Measurements from ENCODE around the gene USB1.

The USB1 gene, protein sequence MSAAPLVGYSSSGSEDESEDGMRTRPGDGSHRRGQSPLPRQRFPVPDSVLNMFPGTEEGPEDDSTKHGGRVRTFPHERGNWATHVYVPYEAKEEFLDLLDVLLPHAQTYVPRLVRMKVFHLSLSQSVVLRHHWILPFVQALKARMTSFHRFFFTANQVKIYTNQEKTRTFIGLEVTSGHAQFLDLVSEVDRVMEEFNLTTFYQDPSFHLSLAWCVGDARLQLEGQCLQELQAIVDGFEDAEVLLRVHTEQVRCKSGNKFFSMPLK

DNA sequence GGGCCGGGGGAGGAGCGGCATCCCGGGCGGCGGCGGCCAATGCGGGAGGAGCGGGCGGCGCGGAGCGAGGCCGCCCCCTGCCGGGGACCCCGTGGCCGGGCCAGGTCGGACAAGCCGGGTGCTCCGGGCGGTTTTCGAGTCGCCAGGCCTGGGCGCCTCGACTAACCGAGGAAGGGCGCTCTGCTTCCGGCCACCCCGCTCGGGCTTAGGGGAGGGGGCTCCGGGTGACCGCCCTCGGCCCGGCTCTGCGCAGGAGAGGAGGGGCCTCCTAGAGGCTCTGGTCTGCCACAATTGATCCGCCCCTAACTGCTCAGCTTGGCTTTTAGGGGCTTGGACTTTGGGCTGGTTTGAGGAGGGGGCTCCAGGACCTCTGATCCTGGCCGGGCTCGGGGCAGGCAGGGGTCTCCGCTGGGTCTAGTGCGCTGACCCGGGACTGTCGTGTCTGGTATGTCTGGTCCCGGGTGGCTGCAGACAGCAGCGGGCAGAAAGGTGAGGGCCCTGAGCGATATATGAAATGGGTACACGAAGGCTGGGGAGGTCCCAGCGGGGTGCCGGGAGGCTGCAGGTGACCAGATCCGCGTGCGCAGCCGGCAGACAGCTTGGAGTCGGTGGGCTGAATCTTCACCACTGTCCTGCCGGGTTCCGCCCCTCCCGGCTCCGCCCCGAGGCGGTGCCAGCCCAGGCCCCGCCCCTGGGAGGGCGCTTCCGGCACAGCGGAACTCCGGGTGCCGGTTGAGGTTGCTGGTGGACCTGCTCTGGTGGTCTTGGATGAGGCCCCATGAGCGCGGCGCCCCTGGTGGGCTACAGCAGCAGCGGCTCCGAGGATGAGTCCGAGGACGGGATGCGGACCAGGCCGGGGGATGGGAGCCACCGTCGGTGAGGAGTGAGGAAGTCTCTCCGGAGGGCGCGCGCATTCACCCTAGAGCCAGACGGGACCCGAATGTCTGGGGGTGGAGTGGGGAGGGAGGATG lies at the start of gene USB1:
TSS of gene USB1 (plus strand) at position 702 of the 971 bp plus-strand sequence. CDS start at position 779, 77 bp downstream.
- DNase-seq: peak; percentile 84 to 93

DNA sequence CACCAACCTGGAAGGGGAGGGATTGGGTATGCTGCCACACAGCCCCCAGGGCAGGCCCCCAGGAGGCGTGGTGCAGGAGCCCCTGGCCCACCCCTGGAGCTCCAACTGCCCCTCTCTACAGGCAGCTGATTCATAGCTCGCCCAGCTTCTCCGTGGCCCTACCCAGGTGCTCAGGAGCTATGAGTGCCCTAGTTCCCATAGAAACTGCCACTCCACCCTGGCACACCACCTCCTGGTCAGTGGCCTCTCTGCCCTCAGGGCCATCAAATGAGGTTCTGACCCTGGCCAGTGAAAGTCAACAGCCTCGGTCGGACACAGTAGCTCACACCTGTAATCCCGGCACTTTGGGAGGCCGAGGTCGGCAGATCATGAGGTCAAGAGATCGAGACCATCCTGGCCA lies 48.3 kb upstream of the USB1 start:
- DNase-seq: no peak

DNA sequence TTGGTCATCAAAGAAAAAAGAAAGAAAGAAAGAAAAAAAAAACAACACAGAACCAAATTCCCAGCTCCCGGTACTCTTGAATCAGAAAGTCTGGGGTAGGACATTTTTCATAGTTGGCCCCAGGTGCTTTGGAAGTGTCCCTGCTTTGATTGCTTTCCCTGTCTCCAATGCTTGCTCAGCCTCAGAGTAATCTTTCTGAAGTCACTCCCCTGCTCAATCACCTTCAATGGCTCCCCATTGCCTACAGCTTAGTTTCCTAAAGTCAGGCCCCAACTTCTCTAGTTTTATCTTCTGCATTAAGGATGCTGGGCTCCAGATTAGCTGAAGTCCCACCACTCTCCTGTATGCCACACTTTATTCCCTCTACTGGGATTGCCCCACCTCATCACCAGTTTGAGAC lies 47.4 kb upstream of the USB1 start:
- DNase-seq: no peak

DNA sequence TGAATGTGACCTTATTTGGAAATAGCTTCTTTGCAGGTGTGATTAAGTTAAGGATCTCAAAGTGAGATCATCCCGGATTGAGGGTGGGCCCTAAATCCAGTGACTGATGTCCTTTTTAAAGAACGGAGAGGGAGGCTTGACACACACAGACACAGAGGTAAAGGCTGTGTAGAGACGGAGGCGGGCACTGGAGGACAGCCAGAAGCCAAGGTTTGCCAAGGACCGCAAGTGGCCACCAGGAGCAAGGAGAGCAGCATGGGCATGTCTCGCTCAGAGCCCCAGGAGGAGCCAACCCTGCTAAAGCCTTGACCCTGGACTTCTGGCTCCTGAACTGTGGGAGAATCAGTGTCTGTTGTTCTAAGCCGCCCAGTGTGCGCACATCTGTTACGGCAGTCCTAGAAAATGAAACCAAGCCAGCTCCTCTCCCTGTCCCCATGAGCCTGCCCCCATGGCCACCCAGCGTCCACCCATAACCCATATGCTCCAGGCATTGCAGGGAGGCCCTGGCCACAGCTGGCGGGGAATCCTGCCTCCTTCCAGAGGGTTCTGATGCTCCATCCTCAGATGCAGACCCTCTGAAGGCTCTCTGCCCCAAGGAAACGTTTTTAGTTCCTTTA lies 45.5 kb upstream of the USB1 start:
- no peak for DNase-seq

DNA sequence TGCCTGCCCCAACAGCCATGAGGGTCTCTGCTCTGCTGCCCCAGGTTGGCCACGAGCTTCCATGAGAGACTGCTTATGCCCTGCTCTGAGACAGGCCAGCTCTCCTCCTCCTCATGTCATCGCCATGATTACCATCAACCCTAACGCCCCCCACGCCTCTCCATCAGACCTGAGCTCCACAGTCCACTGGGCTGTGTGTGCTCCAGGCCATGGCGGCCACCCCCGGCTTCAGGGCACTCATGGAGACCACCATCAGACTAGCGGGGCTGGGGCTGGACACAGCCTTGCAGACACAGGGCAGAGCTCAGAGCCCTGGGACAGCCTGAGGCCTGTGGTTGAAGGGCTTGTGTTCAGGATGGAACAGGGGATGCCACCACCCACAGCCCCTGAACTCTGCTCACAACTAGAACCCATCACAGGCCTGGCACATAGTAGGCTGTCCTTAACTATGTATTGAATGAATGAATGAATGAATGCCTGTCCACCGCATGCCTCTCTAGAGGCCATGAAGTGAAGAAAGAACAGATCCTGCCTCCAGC lies 44.9 kb upstream of the USB1 start:
- no peak for DNase-seq

DNA sequence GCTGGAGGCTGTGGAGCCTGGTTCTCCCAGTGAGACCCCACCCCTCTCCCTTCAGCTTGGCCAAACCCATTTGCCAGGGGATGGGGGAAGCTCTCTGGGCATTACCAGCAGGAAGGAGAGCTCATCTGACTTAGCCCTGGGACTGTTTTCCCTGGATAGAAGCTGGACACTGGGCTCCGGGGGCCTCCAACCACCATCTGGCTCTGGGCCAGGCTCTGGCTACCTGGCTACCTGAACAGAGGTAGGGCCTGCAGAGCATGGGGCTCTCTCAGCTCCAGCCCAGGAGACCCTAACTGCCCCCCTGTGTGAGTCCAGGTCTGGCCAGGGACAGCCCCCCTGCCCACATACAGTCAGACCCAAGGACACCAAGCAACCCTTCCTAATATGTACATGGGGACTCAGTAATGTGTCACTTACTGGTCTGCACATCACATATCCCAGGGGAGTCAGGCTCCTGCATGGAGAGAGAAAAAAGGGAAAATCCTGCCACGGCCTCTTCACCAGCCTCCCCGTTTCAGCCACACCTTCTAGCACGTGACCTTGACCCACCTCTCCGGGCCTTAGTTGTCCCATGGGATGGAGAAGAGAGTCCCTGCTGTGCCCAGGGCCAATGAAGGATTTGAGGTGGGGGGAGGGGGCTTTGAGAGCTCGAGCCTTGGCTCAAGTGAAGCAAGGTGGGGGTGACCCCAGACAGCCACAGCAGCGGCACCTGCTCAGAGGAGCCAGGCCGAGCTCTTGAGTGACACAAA lies 44.1 kb upstream of the USB1 start:
- DNase-seq: no peak

DNA sequence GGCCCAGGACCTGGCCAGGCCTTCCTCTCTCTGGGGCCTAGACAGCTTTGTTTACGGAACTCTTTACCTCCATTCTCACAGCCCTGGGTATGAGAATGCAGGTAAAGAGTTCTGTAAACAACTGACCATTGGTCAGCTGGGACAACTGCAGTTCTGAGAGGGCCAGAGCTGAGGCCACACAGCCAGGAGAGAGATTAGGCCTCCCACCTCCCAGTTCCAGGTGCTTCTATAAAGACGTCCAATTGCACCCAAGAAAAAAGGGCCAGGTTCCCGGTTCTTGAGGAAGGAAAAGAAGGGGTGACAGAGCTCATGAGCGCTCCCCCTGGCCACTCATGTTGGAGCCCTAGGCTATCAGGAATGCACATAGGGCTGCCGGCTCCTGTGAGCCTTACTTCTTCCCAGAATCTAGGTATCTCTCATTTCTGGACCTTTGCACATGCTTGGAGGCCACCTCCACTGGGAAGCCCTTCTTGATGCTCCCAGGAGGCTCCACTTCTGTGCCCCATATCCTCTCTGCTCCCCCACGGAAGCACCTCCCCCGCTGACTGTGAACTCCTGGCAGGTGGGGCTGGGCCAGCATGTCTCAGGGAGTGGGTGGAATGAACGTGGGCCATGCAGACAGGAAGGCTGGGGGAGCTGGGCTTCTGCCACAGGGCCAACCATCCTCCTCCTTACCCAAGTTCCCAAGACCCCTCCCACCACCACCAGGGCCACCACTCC lies 43.4 kb upstream of the USB1 start:
- DNase-seq: no peak

DNA sequence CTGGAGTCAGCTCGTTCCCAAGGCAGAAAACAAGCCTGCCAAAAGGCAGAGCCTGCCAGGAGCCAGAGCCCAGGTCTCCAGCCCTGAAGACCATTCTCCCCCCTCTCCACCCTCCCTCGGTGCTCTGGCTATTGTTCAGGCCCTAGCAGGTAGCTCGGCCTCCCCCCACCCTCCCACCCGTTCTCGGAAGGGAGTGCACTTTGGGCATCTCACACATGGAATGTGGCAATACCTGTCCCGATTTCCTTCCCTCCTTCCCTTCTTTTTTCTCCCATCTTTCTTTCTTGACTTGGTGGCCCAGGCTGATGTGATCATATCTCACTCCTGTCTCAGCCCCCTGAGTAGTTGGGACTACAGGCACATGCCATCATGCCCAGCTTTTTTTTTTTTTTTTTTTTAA lies 42.7 kb upstream of the USB1 start:
- no peak for DNase-seq

DNA sequence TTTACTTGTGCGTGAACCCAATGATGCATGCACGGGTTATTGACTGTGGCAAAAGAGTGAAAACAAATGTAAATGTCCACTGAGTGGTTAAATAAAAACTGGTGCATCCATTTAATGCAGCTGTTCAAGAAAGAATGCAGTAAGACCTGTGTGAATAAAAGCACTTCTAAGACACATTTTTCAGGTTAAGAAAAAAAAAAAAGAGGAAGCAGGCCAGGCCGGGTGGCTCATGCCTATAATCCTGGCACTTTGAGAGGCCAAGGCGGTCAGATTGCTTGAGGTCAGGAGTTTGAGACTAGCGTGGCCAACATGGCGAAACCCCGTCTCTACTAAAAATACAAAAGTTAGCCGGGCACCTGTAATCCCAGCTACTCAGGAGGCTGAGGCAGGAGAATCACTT lies 42.1 kb upstream of the USB1 start:
- DNase-seq: no peak

DNA sequence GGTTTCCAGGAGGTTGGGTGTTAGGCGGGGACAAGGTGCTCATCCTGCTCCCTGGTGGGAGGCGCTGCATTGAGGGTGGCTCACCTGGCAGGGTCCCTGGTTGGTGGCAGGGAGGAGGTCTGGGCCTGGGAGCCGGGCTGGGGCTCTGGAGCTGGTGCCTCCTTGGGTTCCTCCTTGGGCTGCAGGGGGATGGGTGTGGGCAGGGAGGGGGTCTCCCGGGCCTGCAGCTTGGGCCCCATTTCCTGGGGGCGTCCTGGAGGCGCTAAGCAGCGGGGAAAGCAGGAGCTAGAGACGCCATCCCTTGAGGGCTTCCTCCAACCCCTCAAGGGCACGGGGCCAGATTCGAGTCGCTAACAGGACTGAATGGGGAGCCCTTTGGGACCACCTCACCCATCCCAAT lies 41.4 kb upstream of the USB1 start:
- no peak for DNase-seq

DNA sequence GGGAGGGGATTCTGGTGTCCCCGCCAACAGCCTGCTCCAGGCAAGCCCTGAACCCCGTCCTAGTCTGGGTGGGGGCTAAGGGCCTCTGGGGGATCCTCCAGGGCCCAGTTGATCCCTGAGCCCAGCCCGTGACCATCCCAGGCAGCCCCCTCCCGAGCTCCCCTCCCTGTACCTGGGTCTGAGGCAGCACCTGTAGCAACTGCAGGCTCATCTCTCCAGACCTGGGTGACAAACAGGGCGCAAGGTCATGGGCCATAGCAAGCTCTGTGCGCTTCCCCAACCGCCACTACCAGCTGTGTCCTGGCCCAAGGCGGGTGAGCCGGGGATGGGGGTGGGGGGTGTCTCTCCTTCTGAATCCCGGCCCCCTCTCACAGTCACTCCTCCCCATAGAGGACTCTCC lies 40.9 kb upstream of the USB1 start:
- no peak for DNase-seq

DNA sequence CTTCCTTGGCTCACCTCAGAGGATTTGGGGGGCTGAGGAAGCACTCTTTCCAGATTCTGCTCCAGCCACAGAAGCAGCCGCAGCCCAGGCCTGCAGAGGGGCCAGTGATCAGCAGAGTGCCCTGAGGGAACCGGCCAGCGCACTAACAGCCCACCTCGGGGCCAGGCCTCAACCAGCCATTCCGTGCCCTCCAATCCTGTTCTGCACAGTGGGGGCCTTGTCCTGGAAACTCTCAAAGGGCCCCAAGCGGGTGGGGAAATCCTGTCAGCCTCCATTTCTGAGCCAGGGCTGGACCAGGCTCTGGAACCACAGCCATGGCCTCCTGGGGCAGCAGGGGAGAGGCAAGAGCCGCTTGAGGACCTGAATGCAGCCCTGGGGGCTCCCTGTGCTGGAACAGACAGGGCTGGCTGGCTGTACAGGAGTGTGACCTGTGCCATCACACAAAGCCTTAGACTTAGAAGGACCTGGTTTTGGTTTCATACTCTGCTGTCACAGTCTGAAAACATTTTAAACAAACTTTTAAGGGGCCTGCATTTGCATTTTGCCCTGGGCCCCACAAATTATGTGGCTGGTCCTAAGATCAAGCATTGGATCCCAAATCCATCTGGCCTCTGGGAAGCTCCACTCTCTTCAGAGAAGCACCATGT lies 40.3 kb upstream of the USB1 start:
- no peak for DNase-seq

DNA sequence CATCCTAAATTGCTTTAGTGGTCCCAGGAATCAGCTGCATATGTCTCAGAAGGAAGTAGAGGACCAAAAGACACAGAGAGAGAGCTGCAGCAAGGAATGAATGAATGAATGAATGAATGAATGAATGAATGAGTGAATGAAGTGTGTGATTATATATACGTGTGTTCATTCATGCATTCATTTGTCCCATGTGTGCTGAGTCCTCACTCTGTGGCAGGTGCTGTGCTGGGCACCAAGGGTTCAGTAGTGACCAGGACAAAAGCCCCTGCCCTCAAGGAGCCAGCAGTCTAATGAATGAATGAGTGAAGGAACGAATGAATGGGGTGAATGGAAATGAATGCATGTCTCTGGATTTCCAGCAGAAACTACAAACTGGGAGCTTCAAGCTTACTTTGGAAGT lies 39.7 kb upstream of the USB1 start:
- DNase-seq: no peak

DNA sequence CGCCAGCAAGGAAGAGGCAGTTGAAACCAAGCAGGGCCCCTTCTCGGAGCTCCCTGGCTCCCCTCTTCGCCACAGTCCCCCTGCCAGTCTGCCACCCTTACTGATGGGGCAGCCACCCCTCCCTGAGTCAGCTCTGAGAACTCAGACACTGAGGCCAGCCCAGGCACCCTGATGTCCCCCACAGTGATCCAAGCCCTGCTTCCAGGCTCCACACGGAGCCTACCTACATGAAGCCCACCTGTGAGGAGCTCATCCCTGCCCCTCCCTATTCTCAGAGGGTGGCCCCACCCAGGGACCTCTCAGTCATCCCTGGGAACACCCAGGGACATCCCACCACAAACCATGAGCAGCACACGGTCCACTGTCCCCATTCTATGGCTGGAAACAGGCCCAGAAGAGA lies 39.2 kb upstream of the USB1 start:
- DNase-seq: no peak

DNA sequence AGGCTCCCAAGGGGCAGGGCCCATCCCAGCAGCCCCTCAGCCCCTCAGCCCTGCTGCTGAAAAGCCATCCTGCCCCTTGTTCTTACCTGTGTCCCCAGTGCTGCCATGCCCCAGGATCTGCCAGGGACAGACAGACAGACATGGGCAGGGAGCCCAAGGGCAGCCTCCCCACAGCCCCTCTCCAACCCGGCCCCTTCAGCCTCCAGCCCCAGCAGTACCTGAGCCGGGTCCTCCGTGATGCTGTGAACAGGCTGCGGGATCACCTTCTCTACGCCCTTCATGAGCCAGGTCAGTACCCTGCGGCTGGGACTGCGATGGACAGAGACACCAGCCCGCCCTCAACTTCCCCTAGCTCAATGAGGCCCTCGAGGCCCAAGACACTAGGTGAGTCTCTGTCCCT lies 38.5 kb upstream of the USB1 start:
- DNase-seq: no peak

DNA sequence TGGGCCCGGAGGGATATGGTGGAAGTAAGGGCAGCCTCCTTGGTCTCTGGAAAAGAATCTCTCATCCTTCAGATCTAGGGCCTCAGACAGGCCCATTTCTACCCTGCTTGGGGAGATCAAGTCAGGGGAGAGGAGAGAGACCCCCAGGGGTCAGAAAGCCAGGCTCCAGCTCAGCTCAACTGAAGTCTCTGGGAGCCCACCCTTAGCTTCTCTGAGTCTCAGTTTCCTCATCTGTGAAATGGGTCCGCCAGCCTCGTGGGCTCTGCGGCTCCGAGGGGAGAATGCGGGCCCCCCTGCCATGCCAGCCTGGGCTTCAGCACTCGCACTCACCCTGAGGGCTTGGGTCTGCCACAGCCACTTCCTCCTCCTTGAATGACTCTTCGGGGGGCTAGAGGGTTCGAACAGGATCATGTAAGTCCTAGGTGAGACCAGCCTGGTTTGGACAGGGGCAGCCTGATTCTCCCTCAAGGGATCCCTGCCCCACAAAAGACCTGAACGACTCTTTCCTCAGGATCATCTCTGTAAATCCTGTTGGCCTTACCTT lies 37.0 kb upstream of the USB1 start:
- no peak for DNase-seq

DNA sequence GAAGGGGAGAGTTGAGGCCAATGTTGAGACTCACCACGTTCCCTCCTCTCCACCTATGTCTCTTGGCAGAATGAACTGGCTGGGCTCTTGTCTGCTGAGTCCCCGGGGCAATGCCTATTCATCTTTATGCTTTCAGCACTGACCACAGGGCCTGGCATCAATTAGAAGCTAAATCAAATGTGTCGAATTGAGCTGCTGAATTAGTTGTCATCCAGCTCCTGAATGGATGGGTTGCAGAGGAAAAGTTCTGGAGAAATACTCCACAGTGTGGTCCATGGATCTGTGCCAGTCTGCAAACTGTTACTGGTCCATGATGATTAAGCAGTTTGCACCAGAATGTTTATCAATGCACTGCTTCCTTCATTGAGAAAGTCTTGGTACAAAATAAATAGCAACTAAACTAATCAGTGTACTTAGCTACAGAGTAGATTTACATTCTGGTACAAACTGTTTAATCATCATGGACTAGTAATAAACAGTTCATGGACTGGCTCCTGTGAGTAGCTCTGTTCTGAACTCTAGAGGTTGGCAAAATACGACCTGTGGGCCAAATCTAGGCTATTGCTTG lies 34.9 kb upstream of the USB1 start:
- no peak for DNase-seq

DNA sequence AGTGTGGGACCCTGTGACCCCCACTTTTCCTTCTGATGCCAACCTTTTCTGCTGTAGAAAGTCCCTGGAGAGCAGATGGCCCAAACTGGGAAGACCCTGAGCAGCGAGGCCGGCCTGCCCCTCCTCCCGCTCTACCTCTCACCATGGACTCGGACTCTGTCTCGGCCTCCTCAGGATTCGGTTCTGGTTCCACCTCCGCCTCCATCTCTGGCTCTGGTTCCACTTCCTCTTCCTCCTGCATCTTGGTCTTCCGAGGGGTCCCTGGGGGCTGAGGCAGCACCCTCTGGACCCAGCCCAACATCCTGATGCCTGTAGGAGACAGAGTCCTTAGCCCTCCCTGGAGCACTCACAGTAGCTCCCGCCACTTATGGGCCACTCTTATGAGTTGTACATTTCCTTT lies 34.2 kb upstream of the USB1 start:
- DNase-seq: no peak

DNA sequence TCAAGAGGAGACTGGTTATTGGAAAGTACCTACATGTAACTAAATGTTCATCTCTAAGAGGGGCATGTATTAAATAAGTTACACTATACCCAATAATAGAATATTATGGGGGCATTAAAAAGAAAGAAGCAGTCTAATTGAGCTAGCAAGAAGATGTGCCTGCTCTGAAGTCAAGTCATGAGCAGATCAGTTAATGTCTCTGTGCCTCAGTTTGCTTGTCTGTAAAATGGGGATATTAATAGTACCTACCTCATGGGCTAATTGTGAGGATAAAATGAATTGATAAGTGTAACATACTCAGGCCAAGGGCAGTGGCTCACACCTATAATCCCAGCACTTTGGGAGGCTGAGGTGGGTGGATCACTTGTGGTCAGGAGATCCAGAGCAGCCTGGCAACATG lies 33.3 kb upstream of the USB1 start:
- no peak for DNase-seq

DNA sequence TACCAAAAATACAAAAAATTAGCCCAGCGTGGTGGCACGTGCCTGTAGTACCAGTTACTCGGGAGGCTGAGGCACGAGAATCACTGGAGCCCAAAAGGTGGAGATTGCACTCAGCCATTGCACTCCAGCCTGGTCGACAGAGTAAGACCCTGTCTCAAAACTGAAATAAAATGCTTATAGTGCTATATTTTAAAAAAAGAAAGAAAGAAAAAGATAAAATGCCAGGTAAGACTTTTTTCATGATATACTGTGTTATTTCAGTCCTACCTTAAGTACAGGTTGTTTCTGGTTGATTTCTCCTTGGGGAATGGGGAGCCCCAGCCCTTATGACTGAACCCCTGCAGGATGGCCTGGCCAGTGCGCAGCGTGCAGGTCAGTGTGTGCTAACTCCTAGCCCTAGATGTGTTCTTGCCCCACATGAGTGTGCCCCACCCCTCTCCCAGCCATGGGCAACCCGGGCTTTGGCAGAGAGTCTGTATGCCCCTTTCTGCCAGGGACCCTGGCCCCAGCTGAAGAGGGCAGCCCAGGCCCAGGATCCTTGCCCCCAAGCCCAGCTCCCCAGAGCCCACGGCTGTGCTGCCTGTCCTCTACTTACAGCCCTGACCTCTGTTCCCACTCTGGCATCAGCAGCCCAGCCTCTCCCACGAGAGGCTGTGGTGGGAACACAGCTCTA lies 31.6 kb upstream of the USB1 start:
- DNase-seq: no peak
